Umbilical cord (tissue), 2 donors: ENCODE measurements around the gene LGALS8. TPM values are rescaled to one million over a fixed set of nuclear protein-coding genes. Genes with fewer than 3 reads are reported as not detected.
"Not testable (repeated sequence)": the region's sequence is repeated elsewhere in the genome, so short reads cannot be mapped to it uniquely, and the experiment has no call there.

Experiments
- DNase-seq: peaks from one replicate; pipeline ENCODE4 v3.0.0-alpha.2; 2015; ENCODE audit warnings: low spot score
- total RNA-seq: library from RNA; depleted of rRNA; stranded (reverse); fragments of >200 nt; gene quantifications from one replicate; pipeline ENCODE4 v1.2.3, GENCODE V29; 2014; ENCODE audit warnings: low replicate concordance; ENCODE audit not compliant: insufficient read depth

The LGALS8 gene
- total RNA-seq, 1 donor from 2014 or later = 43.6 TPM

- DNase-seq = no peak
Measured at GRCh38 chr1:236540813-236541465, 17.2 kb downstream of the LGALS8 start.

- no peak for DNase-seq
Measured at GRCh38 chr1:236541710-236542109, 17.9 kb downstream of the LGALS8 start.

GRCh38 chr1:236543065-236543669 is 19.4 kb downstream of the LGALS8 start:
- DNase-seq = no peak

GRCh38 chr1:236545621-236546169 is 21.9 kb downstream of the LGALS8 start:
- DNase-seq = peak; percentile 11

- no peak for DNase-seq
Measured at GRCh38 chr1:236548452-236548851, 24.7 kb downstream of the LGALS8 start.

- DNase-seq = no peak
Measured at GRCh38 chr1:236550961-236551851, 27.4 kb downstream of the LGALS8 start.

- no peak for DNase-seq
Measured at GRCh38 chr1:236552096-236552495, 28.3 kb downstream of the LGALS8 start.

- DNase-seq = no peak
Measured at GRCh38 chr1:236552901-236553300, 29.1 kb downstream of the LGALS8 start.

- no peak for DNase-seq
Measured at GRCh38 chr1:236553370-236553769, 29.6 kb downstream of the LGALS8 start.

- no peak for DNase-seq
Measured at GRCh38 chr1:236556606-236557005, 32.8 kb downstream of the LGALS8 start.

- no peak for DNase-seq
Measured at GRCh38 chr1:236558081-236558480, 34.3 kb downstream of the LGALS8 start.

GRCh38 chr1:236558846-236559245 is 35.1 kb downstream of the LGALS8 start:
- no peak for DNase-seq

GRCh38 chr1:236560213-236560771 is 36.5 kb downstream of the LGALS8 start:
- DNase-seq = no peak

- DNase-seq = no peak
Measured at GRCh38 chr1:236561976-236562375, 38.2 kb downstream of the LGALS8 start.

- DNase-seq = no peak
Measured at GRCh38 chr1:236565530-236565929, 41.7 kb downstream of the LGALS8 start.

- DNase-seq = no peak
Measured at GRCh38 chr1:236568285-236568894, 44.6 kb downstream of the LGALS8 start.

GRCh38 chr1:236575523-236575922 is 51.7 kb downstream of the LGALS8 start:
- no peak for DNase-seq

GRCh38 chr1:236576004-236576403 is 52.2 kb downstream of the LGALS8 start:
- no peak for DNase-seq

- DNase-seq = not testable (repeated sequence)
Measured at GRCh38 chr1:236577041-236577440, 53.3 kb downstream of the LGALS8 start.

- no peak for DNase-seq
Measured at GRCh38 chr1:236578661-236579060, 54.9 kb downstream of the LGALS8 start.

GRCh38 chr1:236580404-236580803 is 56.6 kb downstream of the LGALS8 start:
- DNase-seq = not testable (repeated sequence)
